Measurements from ENCODE around the gene RIPOR3.
A peak's percentile ranks its signal among the peaks of the same experiment; 100 is the strongest.
"Not testable (repeated sequence)": the region's sequence is repeated elsewhere in the genome, so short reads cannot be mapped to it uniquely, and the experiment has no call there.

RIPOR3 gene

DNA sequence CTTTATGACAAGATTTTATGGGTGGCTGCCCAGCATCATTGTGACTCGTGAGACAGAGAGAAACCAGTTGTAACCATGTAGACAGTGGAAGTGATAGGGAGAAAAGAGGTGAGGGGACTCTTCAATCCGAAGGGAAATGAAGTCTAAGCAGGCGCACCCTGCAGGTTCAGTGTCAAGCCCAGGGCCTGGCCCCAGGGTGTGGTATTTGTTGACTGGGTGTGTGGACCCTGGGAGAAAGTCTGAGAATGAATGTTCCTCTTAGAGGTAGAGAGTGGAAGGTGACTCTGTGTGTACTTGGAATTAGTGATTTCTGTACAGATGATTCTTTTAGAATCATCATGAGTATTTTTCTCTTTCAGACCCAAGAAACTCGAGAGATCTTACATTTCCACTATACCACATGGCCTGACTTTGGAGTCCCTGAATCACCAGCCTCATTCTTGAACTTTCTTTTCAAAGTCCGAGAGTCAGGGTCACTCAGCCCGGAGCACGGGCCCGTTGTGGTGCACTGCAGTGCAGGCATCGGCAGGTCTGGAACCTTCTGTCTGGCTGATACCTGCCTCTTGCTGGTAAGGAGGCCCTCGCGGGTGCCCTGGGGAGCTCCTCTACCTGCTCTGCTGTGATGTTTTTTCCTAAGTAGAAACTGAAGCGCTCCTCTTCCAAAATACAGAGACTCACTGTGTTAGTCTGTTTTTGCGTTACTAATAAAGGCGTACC, 113.1 kb downstream of the RIPOR3 start:
- DNase-seq (ENCODE audit: low spot score): no peak
- FAIRE-seq: no peak

- FAIRE-seq (no peak), DNase-seq (ENCODE audit: low spot score) (no peak)
Observed at GRCh38 chr20:50577175-50578018, 113.9 kb downstream of the RIPOR3 start.

- FAIRE-seq (no peak), DNase-seq (ENCODE audit: low spot score) (peak; percentile 34)
Observed at GRCh38 chr20:50575865-50576720, 115.2 kb downstream of the RIPOR3 start.

GRCh38 chr20:50574586-50574985, 116.8 kb downstream of the RIPOR3 start:
- FAIRE-seq (no peak), DNase-seq (ENCODE audit: low spot score) (no peak)

- no peak for FAIRE-seq
- no peak for DNase-seq (ENCODE audit: low spot score)
Observed at GRCh38 chr20:50574108-50574507, 117.2 kb downstream of the RIPOR3 start.

DNA sequence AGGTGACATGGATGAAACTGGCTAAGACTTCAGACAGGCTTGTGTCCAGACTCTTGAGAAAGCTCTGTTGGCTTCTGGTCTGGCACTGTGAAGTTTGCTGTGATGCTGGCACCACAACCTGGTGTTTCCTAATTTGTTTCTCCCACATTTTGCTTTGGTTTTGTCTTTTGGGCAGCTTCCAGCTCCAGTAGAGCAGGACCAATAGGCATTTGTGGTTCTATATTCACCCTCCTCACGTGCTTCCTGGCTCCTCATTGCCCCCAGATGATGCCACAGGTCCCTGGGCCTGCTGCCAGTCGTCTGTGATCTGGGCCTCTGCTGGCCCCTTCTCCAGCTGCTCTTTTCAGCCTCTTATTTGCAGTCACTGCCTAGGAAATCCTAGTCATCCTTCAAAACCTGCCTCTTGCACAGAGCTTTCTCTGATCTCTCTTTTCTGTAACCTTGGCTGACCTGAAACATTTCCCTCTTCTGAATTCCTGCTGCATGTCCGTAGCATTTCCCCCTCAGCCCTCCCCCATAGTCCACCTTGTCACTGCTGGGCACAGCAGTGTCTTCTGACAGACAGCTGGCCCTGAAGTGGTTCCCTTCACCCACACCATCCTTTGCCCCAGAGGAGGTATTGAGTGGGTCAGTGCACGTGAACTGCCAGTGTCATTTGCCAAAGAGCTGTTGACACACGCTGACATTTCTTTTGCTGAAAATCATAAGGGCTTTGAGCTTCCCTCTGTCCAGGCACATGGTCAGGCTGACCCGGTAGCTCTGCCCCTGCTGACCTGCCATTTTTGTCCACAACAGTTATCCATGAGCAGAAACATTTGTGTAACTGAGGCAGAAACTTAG, 118.2 kb downstream of the RIPOR3 start:
- peak; percentile 57 for DNase-seq (ENCODE audit: low spot score)
- peak; percentile 54 for FAIRE-seq

GRCh38 chr20:50571466-50571865, 119.9 kb downstream of the RIPOR3 start:
- FAIRE-seq (no peak), DNase-seq (ENCODE audit: low spot score) (no peak)

DNA sequence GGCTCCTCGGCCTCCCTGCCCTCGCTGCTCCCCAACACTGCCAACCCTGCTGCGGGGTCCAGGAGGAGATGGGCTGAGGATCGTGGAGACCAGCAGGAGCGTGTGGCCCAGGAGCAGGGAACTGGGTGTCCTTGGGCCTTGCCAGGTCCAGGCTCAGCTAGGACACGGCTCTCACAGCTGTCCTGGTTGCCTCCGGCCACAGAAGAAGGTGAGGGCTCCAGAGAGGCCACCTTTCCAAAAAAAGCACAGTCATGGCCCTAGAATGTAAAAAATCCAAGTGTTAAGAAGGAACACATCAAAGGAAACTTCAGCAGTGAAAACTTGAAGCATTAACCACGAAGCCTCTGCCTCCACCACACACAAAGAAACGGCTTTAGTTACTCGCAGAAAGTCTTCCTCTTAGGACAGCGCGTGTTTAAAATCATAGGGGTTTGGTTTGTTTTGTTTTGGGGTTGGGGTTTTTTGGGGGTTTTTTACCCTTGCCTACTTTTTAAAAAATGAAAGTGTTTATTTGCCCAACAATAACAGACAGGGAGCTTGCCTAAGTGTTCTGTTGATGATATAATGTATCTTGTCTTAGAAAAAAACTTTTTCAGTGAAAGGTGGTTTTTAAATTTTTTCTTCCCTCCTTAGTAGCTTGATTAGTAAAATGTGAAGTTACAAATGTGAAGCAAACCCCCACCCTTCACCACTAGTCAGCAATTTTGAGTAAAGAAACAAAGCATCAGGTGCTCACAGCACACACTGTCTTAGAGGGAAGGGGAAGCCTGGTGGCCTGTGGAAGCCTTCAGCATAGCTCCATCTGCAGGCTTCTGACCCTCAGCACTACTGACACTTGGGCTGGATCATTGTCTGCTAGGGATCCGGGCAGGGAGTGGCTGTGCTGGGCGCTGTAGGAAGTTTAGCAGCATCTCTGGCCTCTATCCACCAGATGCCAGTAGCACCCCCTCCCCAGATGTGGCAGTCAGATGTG, 121.2 kb downstream of the RIPOR3 start:
- FAIRE-seq (no peak), DNase-seq (ENCODE audit: low spot score) (peak; percentile 13)

DNA sequence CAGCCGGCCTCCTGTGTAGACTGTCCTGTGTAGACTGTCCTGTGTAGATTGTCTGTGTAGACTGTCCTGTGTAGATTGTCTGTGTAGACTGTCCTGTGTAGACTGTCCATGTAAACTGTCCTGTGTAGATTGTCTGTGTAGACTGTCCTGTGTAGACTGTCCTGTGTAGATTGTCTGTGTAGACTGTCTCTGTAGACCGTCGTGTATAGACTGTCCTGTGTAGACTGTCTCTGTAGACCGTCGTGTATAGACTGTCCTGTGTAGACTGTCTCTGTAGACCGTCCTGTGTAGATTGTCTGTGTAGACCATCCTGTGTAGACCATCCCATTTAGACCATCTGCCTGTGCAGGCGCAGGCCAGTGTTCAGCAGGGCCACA, 121.9 kb downstream of the RIPOR3 start:
- DNase-seq (ENCODE audit: low spot score); FAIRE-seq: not testable (repeated sequence)

GRCh38 chr20:50568549-50568942, 122.8 kb downstream of the RIPOR3 start:
- no peak for FAIRE-seq
- DNase-seq (ENCODE audit: low spot score): no peak

DNA sequence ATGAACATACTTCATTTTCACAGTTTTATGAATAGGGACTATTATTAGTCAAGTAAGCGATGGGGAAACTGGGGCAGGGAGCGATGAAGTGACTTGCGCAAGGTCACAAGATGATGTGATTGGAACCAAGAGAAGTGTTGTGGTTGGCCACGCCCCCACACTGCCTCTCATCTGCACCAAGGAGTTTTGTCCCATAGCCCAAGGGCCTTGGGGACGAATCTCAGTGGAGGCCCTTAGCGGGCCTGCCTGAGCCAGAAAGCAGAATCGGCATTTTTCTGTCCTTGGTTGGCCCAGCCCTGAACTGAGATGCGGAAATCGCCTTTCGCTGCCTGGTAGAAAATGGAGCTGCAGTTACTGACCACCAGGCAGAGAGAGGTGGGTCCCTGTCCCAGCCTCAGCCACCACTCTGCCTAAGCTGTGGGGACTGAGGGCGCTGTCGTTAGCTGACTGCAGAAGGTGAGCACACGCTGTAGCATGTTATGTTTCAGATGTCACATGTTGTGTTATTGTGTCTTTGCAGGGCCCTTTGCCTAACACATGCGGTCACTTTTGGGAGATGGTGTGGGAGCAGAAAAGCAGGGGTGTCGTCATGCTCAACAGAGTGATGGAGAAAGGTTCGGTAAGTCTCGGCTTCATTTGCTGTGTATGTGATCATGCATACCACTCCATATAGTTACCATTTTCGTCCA, 123.3 kb downstream of the RIPOR3 start:
- FAIRE-seq: no peak

DNA sequence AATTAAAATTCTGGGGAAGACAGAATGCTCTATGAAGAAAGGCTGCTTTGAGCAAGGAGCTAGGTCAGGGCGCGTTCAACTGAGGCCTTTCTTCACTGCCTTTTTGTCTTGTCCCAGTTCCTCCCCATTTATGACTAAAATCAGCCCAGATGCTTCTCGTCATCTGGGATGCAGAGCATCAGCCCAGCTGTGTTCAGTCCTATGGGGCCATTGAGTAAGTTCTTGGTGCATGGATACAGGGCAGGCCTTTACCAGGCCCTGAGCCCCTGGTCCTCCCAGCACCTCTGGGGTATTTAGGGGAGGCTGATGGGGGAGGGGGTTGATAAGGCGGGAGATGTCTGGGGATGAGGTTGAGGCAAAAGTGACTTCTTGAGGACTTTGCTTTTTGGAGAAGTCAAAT, 125.5 kb downstream of the RIPOR3 start:
- FAIRE-seq (no peak), DNase-seq (ENCODE audit: low spot score) (no peak)

More for the DNA sequence above, 123.3 kb downstream of the RIPOR3 start:
- DNase-seq (ENCODE audit: low spot score): no peak

DNA sequence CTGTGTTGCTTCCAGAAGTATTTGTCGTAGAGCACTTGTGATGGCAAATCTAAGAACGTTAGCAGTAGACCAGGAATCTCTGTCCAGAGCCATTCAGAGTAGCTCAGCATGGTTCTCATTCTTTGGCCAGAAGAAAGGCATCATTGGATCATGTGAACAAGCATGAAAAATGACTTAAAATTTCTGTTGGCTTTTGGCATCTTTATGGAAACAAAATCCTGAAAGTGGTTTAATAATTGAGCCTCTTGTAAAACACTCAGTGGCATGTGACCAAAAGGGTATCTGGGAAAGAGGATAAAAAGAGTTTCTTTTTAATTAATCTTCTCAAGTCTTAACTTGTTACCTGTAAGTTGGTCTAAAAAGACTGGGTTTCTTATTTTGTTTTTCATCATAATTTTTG, 126.0 kb downstream of the RIPOR3 start:
- DNase-seq (ENCODE audit: low spot score): no peak
- no peak for FAIRE-seq

- no peak for FAIRE-seq
- DNase-seq (ENCODE audit: low spot score): no peak
Observed at GRCh38 chr20:50563133-50563944, 128.0 kb downstream of the RIPOR3 start.

GRCh38 chr20:50562262-50562701, 129.1 kb downstream of the RIPOR3 start:
- no peak for DNase-seq (ENCODE audit: low spot score)
- FAIRE-seq: no peak

DNA sequence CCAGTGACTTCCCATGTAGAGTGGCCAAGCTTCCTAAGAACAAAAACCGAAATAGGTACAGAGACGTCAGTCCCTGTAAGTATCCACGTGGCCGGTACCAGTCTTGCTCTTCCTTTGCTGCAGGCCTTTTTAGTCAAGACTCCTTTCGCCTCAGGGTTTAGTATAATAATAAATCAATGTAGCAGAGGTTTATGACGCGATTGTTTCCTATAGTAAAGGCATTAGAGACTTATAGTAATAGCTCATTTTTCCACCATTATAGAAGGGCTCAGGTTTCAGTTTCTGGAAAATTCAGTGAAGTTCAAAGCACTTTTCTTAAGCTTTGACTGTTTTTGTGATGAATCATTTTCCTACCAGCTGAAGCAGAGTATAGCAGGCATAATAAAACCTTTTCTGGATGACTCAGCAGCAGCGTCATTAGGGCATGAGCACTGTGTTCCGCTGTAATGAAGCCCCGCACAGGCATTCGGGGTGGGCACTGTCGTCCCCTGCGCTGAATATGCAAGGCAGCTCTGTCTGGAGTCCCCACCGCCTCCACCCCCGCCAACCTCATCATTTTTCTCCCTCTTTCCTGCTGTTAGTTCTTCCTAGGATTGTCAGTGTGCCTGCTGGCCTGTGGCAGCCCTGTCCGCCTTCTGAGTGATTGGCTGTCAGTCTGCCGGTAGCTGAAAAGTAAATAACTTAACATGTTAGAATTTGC, 129.8 kb downstream of the RIPOR3 start:
- DNase-seq (ENCODE audit: low spot score): peak; percentile 96
- peak; percentile 94 for FAIRE-seq

GRCh38 chr20:50560867-50561266, 130.5 kb downstream of the RIPOR3 start:
- FAIRE-seq (no peak), DNase-seq (ENCODE audit: low spot score) (no peak)

Measured in RCC 7860 (cell line).